ENCODE results near the gene SLC8A1.

DNA sequence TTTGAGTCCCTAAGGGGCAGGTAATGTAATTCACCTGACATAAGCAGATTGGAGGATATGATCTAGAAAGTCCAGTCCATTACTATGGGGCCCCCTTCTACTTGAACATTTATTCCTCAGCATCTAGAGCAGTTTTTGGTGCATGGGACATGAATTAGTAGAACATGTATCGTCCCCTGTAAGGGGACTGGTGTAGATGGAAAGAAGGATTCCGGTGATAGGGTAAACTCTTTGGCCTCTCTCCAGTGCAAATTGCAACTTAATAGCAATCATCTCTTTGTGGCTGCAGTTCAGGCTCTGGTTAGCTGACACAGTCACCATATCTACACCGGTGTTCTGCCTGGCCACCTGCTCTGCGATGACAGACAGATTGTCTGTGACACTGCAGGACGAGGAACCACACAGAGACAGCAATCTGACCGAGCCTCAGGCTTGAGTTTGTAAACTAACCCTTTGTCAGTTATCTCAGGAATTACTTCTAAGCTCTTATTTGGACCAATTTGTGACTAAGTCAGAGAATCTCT lies 6.4 kb upstream of the SLC8A1 start:
- TF ChIP-seq CTCF (IDR thresholded peaks at IDR 0.05) = no peak
- no peak for TF ChIP-seq EZH2phosphoT487 (IDR thresholded peaks at IDR 0.05)

Data from neural progenitor cell (in vitro differentiated cells).